ENCODE data around the gene TJAP1. TPM values are rescaled to one million over a fixed set of nuclear protein-coding genes. Genes with fewer than 3 reads are reported as not detected.

Gene TJAP1
- polyA plus RNA-seq, 3 donors from 2014 or later = 2.6 to 10.9 (median 3.4) TPM

DNA sequence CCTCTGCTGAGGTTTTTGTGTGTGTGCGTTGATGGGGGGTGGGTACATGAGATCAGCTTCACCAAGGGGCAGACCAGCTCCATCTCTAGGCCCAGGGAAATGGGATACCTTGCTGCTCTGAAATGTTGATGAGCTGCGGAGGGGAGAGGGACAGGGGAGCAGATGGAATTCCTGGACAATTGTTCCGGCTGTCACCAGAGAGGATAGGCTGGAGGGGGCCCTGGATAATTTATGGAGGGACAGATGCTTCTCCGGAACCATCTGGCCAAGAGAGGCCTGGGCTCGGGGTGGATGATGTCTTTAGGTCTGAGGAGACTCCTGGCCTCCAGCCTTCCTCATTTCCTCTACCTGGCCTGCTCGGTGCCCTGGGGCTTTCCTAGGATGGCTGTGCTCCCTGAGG, 1.9 kb upstream of the TJAP1 start:
- H3K36me3 Mint-ChIP-seq = no peaks in the 10 kb centered on the region
- H3K27ac Mint-ChIP-seq = peak overlapping the region in 1 of 6 donors; percentile 53
- H3K4me1 Mint-ChIP-seq = peaks cover 28 to 35% of the 10 kb centered on the region in 2 donors
- H3K4me3 Mint-ChIP-seq = peak overlapping the region in 1 of 5 donors; percentile 6
- peaks cover 4 to 7% (median 5%) of the 10 kb centered on the region in 3 donors for H3K27me3 Mint-ChIP-seq (ENCODE audit: low read depth in 3 of 3)
- DNase-seq = no peak
- no peaks in the 10 kb centered on the region for H3K9me3 Mint-ChIP-seq

DNA sequence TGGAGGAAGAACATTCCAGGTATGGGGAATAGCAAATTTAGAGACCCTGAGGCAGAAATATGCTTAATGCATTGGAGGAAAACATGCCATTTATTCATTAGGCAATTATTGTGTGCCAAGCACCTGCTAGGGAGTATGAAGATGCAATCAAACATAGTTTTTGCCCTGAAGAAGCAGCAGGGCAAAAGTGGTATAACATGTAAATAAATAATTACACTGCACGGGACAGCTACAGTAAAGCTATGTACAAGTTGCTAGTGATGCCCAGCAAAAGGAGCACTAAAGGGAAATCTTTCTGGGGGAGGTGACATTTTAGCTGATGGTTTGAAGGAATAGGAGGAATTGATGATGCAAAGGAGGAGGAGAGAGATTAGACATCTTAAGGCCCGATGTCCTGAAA, 624 bp upstream of the TJAP1 start:
- H3K4me3 Mint-ChIP-seq = peak overlapping the region; percentile 80 to 95 (median 87)
- peak overlapping the region; percentile 91 to 98 (median 94) for H3K27ac Mint-ChIP-seq
- peaks cover 28 to 43% of the 10 kb centered on the region in 2 donors for H3K4me1 Mint-ChIP-seq
- peak in 1 of 3 donors; percentile 3 for DNase-seq
- H3K9me3 Mint-ChIP-seq = no peaks in the 10 kb centered on the region
- peaks cover 0 to 5% (median 2%) of the 10 kb centered on the region in 3 donors for H3K27me3 Mint-ChIP-seq (ENCODE audit: low read depth in 3 of 3)
- H3K36me3 Mint-ChIP-seq = no peaks in the 10 kb centered on the region

DNA sequence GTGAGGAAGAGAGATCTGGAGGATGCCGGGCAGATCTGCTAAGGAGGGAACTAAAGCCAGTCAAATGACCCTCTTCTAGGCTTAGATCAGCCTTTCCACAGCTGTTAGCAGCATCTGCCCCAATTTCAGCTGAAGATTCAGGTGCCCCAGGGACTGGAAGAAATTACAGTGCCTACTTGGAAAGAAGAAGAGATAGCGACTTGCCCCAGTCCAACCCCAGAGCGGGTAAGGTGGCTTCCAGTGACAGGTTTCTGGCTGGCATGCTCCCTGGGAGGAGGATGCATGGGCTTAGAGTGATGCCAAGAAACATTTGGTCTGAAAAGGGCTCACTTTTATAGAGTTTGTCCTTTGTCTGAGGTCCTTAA, 620 bp downstream of the TJAP1 start:
- peak in 1 of 3 donors; percentile 3 for DNase-seq
- Mint-ChIP-seq H3K36me3 (no peaks in the 10 kb centered on the region), H3K27me3 (ENCODE audit: low read depth in 3 of 3) (peaks cover 0 to 7% (median 2%) of the 10 kb centered on the region in 3 donors), H3K4me3 (peak overlapping the region; percentile 80 to 95 (median 87)), H3K27ac (peak overlapping the region; percentile 91 to 98 (median 94)), H3K9me3 (no peaks in the 10 kb centered on the region), H3K4me1 (peaks cover 31 to 52% of the 10 kb centered on the region in 2 donors)

DNA sequence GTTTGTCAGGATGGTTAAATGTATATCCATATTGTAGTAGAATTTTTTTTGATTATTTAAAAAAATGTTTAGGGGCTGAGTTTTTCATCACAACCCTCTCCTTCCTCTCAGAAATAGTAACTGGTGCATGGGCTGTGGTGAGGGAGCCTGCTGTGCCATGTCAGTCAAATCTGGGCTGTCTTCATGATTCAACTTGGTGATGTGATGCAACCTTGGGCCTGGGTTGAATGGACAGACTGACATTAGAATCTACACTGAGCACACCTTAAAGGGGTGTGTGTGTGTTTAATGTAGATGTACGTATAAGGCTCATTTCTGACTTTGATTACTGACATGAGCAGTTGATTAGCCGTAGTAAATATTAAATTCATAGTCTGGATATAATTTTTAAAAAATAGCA, 3.7 kb downstream of the TJAP1 start:
- H3K9me3 Mint-ChIP-seq = no peaks in the 10 kb centered on the region
- H3K4me3 Mint-ChIP-seq = no peak overlapping the region
- H3K36me3 Mint-ChIP-seq = no peaks in the 10 kb centered on the region
- H3K27me3 Mint-ChIP-seq (ENCODE audit: low read depth in 3 of 3) = peaks cover 0 to 7% (median 2%) of the 10 kb centered on the region in 3 donors
- peak overlapping the region in 1 of 6 donors; percentile 24 for H3K27ac Mint-ChIP-seq
- peaks cover 36 to 56% of the 10 kb centered on the region in 2 donors for H3K4me1 Mint-ChIP-seq
- no peak for DNase-seq

DNA sequence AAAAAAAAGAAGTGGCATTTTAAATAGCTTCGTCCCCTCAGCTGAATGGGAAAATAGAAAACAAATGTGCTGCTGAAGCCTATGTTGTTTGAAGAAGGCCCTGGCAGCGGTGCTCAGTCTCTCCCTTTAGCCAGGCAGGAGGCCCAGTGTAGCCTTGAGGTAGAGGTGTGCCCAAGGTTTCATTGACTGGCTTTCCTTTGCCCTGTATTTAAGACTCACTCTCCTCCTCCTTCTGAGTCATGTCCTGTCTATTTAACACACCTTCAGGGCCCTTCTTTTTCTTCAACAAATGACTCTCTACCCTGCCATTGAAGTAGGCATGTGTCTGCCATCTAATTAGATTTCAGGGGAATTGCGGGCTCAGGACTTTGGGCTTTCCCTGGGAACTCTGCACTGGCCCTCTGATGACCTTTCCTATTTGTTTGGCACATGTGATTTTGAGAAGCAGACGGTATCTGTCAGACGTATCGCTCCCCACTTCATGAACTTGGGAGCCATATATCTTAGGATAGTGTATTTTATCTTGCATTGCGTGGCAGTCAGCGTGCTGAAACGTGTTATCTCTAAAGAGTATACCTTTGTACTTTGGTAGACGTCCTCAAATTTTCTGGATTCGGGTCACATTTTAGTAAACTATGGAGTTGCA, 4.3 kb downstream of the TJAP1 start:
- Mint-ChIP-seq H3K4me1 (peaks cover 34 to 52% of the 10 kb centered on the region in 2 donors), H3K4me3 (no peak overlapping the region), H3K36me3 (no peaks in the 10 kb centered on the region)

DNA sequence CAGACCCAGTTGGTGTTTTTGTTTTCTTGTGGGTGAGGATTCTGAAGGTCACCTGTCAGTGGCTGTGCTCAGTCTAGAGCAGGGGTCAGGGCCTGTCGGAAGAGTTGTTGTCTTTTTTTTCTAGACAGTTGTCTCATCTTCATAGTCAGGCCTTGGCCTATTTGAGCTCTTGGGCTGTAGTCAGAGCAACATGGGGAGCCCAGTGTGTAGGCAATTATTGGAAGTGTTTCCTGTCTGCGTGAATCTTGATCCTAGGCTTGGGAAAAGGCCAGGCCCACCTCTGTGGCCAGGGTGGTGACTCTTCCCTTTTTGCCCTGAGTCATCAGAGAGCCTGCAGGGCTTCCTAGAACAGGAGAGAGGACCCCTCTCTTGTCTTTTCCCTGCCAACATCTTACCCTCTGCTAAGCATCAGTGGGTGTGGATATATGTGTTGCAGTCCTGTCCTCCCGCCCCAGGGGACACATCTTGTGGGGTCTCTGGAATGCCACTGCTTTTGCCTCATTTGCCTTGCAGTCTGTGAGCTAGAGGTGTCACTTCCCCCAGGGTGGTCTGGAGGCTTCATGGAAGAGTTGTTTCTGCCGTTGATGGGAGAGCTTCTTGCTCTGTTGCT, 11.4 kb downstream of the TJAP1 start:
- DNase-seq = no peak
- Mint-ChIP-seq H3K27me3 (ENCODE audit: low read depth in 3 of 3) (peaks cover 0 to 2% (median 0%) of the 10 kb centered on the region in 3 donors), H3K27ac (peak overlapping the region in 1 of 6 donors; percentile 5), H3K4me1 (peaks cover 10 to 14% of the 10 kb centered on the region in 2 donors), H3K9me3 (no peaks in the 10 kb centered on the region), H3K36me3 (peaks cover 0 to 4% (median 0%) of the 10 kb centered on the region in 3 donors), H3K4me3 (no peak overlapping the region)

More for the DNA sequence above, 4.3 kb downstream of the TJAP1 start:
- H3K27me3 Mint-ChIP-seq (ENCODE audit: low read depth in 3 of 3) = peaks cover 0 to 4% (median 2%) of the 10 kb centered on the region in 3 donors
- DNase-seq = no peak
- no peaks in the 10 kb centered on the region for H3K9me3 Mint-ChIP-seq
- peak overlapping the region in 1 of 6 donors; percentile 2 for H3K27ac Mint-ChIP-seq

DNA sequence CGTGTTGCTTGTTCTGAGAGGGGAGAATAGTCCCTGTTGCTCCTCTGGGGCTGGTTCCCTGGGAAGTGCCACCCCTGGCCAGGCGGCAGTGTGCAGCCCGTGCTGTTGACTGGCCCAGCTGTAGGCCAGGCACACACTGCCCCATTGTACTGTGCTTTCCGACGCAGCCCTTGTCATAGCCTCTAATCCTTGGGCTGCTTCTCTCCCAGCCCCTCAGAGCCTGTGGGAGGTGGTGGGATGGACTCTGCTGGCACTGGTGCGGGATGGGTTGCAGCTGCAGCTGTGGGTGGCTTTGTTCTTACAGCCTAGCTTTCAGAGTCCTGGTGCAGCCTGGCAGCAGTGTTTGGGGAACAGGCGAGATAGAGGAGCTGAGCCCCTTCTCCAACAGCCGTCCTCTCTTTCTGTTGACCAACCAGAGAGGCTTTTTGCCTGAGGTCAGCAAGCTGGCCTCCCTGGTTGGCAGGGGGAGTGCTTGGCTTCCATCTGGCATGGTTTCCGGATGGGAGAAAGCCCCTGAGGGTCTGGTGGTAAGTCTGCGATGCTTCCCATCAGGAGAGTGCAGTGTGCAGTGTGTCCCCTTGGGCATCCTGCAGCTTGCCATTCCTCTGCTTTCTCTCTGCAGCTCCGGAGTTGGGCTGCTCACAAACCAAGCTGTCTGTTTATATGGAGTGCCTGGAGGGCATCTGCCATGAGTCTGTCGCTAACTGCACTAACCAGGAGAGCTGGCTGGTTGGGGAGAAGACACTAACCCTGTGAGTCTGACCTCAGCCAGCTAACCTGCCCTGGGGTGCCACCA, 12.1 kb downstream of the TJAP1 start:
- peaks cover 15 to 20% of the 10 kb centered on the region in 2 donors for H3K4me1 Mint-ChIP-seq
- H3K27ac Mint-ChIP-seq = peak overlapping the region in 1 of 6 donors; percentile 5
- no peak for DNase-seq
- peaks cover 0 to 4% (median 0%) of the 10 kb centered on the region in 3 donors for H3K36me3 Mint-ChIP-seq
- H3K27me3 Mint-ChIP-seq (ENCODE audit: low read depth in 3 of 3) = peaks cover 0 to 2% (median 0%) of the 10 kb centered on the region in 3 donors
- no peak overlapping the region for H3K4me3 Mint-ChIP-seq
- H3K9me3 Mint-ChIP-seq = no peaks in the 10 kb centered on the region

- Mint-ChIP-seq H3K9me3 (no peaks in the 10 kb centered on the region), H3K27ac (no peak overlapping the region), H3K36me3 (peaks cover 0 to 4% (median 3%) of the 10 kb centered on the region in 3 donors), H3K4me1 (peaks cover 25 to 29% of the 10 kb centered on the region in 2 donors), H3K4me3 (no peak overlapping the region), H3K27me3 (ENCODE audit: low read depth in 3 of 3) (peaks cover 0 to 2% (median 0%) of the 10 kb centered on the region in 3 donors)
- no peak for DNase-seq
Measured at GRCh38 chr6:43490523-43490939, 13.2 kb downstream of the TJAP1 start.

- H3K36me3 Mint-ChIP-seq = peaks cover 0 to 4% (median 3%) of the 10 kb centered on the region in 3 donors
- H3K27ac Mint-ChIP-seq = peak overlapping the region in 2 of 6 donors; percentile 23 to 44
- no peaks in the 10 kb centered on the region for H3K9me3 Mint-ChIP-seq
- no peak overlapping the region for H3K4me3 Mint-ChIP-seq
- H3K4me1 Mint-ChIP-seq = peaks cover 30 to 36% of the 10 kb centered on the region in 2 donors
- H3K27me3 Mint-ChIP-seq (ENCODE audit: low read depth in 3 of 3) = peaks cover 0 to 2% (median 0%) of the 10 kb centered on the region in 3 donors
- no peak for DNase-seq
Measured at GRCh38 chr6:43491750-43492661, 14.6 kb downstream of the TJAP1 start.

GRCh38 chr6:43492673-43493072, 15.3 kb downstream of the TJAP1 start:
- H3K36me3 Mint-ChIP-seq = peaks cover 0 to 4% (median 3%) of the 10 kb centered on the region in 3 donors
- peak overlapping the region in 1 of 5 donors; percentile 18 for H3K4me3 Mint-ChIP-seq
- no peak for DNase-seq
- peaks cover 0 to 2% (median 0%) of the 10 kb centered on the region in 3 donors for H3K27me3 Mint-ChIP-seq (ENCODE audit: low read depth in 3 of 3)
- peaks cover 30 to 36% of the 10 kb centered on the region in 2 donors for H3K4me1 Mint-ChIP-seq
- H3K9me3 Mint-ChIP-seq = no peaks in the 10 kb centered on the region
- H3K27ac Mint-ChIP-seq = peak overlapping the region in 1 of 6 donors; percentile 44

DNA sequence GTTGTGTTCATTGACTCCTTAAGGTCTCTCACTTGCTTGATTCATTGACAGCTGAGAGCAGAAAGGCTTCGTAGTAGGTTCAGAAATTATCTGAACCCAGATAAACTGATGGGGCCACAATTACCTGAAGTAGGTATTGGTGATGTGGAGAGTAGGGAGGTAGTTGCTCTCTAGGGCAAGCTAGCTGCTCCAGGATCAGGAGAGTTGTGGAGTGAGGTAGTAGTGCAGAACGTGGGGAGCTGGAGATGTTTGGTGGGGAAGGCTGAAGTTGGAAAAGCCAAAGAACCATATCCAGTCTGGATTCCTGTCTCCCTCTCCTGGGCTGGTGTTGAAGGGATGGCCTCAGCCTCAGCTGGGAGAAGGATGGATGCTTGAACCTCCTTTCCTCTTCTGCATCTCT, 15.9 kb downstream of the TJAP1 start:
- no peaks in the 10 kb centered on the region for H3K9me3 Mint-ChIP-seq
- H3K4me3 Mint-ChIP-seq = no peak overlapping the region
- peak overlapping the region in 4 of 6 donors; percentile 13 to 85 (median 31) for H3K27ac Mint-ChIP-seq
- no peak for DNase-seq
- H3K36me3 Mint-ChIP-seq = peaks cover 0 to 4% (median 3%) of the 10 kb centered on the region in 3 donors
- peaks cover 30 to 36% of the 10 kb centered on the region in 2 donors for H3K4me1 Mint-ChIP-seq
- H3K27me3 Mint-ChIP-seq (ENCODE audit: low read depth in 3 of 3) = peaks cover 0 to 2% (median 0%) of the 10 kb centered on the region in 3 donors

- H3K27ac Mint-ChIP-seq = peak overlapping the region; percentile 18 to 75 (median 27)
- peaks cover 30 to 36% of the 10 kb centered on the region in 2 donors for H3K4me1 Mint-ChIP-seq
- H3K9me3 Mint-ChIP-seq = no peaks in the 10 kb centered on the region
- DNase-seq = no peak
- H3K4me3 Mint-ChIP-seq = peak overlapping the region in 2 of 5 donors; percentile 14 to 48
- H3K27me3 Mint-ChIP-seq (ENCODE audit: low read depth in 3 of 3) = peaks cover 0 to 2% (median 1%) of the 10 kb centered on the region in 3 donors
- H3K36me3 Mint-ChIP-seq = peaks cover 0 to 4% (median 3%) of the 10 kb centered on the region in 3 donors
Measured at GRCh38 chr6:43493833-43494232, 16.5 kb downstream of the TJAP1 start.
